Trophoblast cell (in vitro differentiated cells and primary cell): ENCODE data around the gene ZNF700.
"Not testable (repeated sequence)": the region's sequence is repeated elsewhere in the genome, so short reads cannot be mapped to it uniquely, and the experiment has no call there.

ENCODE experiments used
- DNase-seq, 2 donors: peaks; one replicate each; pipeline ENCODE4 v3.0.0-alpha.2; 2016
- H2AFZ ChIP-seq: 2 replicates; pipeline ENCODE4 v1.6.1; 2013; ENCODE audit warnings: low read length, moderate library complexity, mild to moderate bottlenecking; ENCODE audit not compliant: insufficient read depth, poor library complexity
- H2AK5ac ChIP-seq: 2 replicates; pipeline ENCODE4 v1.6.1; 2013; ENCODE audit warnings: mild to moderate bottlenecking, low read length
- H2BK120ac ChIP-seq: 2 replicates; pipeline ENCODE4 v1.6.1; 2013; ENCODE audit warnings: low read length, mild to moderate bottlenecking, moderate library complexity; ENCODE audit not compliant: insufficient read depth, poor library complexity
- H2BK12ac ChIP-seq: 2 replicates; pipeline ENCODE4 v1.6.1; 2013; ENCODE audit warnings: mild to moderate bottlenecking, low read length, moderate library complexity
- H2BK5ac ChIP-seq: 2 replicates; pipeline ENCODE4 v1.6.1; 2013; ENCODE audit warnings: low read length, low read depth, moderate library complexity, mild to moderate bottlenecking; ENCODE audit not compliant: poor library complexity
- H3K14ac ChIP-seq: 2 replicates; pipeline ENCODE4 v1.6.1; 2013; ENCODE audit warnings: mild to moderate bottlenecking, low read length
- H3K18ac ChIP-seq: 2 replicates; pipeline ENCODE4 v1.6.1; 2013; ENCODE audit warnings: mild to moderate bottlenecking, low read length
- H3K23ac ChIP-seq: 2 replicates; pipeline ENCODE4 v1.6.1; 2013; ENCODE audit warnings: low read length
- H3K27ac ChIP-seq: 2 replicates; pipeline ENCODE4 v1.5.1; 2013; ENCODE audit warnings: low read depth, mild to moderate bottlenecking, inconsistent platforms, low read length, moderate library complexity
- H3K27me3 ChIP-seq: 2 replicates; pipeline ENCODE4 v1.6.1; 2013; ENCODE audit warnings: inconsistent platforms, mild to moderate bottlenecking, low read length, moderate library complexity; ENCODE audit not compliant: insufficient read depth
- H3K36me3 ChIP-seq, 2 experiments: 1 replicate in 1 of 2; 2 replicates in 1 of 2; pipeline ENCODE4 v1.6.1; 2013; ENCODE audit warnings: low read length in 2 of 2, mild to moderate bottlenecking in 2 of 2, moderate library complexity in 1 of 2; ENCODE audit not compliant: insufficient read depth in 2 of 2, control insufficient read depth in 1 of 2
- H3K4ac ChIP-seq: 2 replicates; pipeline ENCODE4 v1.6.1; 2013; ENCODE audit warnings: low read depth, mild to moderate bottlenecking, low read length, moderate library complexity
- H3K4me1 ChIP-seq, 2 experiments: 1 replicate in 1 of 2; 2 replicates in 1 of 2; pipeline ENCODE4 v1.6.1; 2013; ENCODE audit warnings: low read length in 2 of 2, mild to moderate bottlenecking in 2 of 2, moderate library complexity in 1 of 2; ENCODE audit not compliant: insufficient read depth in 2 of 2, control insufficient read depth in 1 of 2
- H3K4me2 ChIP-seq: 2 replicates; pipeline ENCODE4 v1.6.1; 2013; ENCODE audit warnings: inconsistent platforms, mild to moderate bottlenecking, low read length, moderate library complexity
- H3K4me3 ChIP-seq: 2 replicates; pipeline ENCODE4 v1.5.1; 2013; ENCODE audit warnings: mild to moderate bottlenecking, low read depth, low read length, inconsistent platforms
- H3K79me1 ChIP-seq: one replicate; pipeline ENCODE4 v1.6.1; 2013; ENCODE audit warnings: low read length
- H3K79me2 ChIP-seq: 2 replicates; pipeline ENCODE4 v1.6.1; 2013; ENCODE audit warnings: low read length, mild to moderate bottlenecking; ENCODE audit not compliant: control insufficient read depth, insufficient read depth, poor library complexity
- H3K9ac ChIP-seq: 2 replicates; pipeline ENCODE4 v1.6.1; 2013; ENCODE audit warnings: mild to moderate bottlenecking, low read length
- H3K9me3 ChIP-seq: 2 replicates; pipeline ENCODE4 v1.6.1; 2013; ENCODE audit warnings: low read depth, mild to moderate bottlenecking, control low read depth, inconsistent platforms, low read length; ENCODE audit not compliant: insufficient read depth
- H4K12ac ChIP-seq: 2 replicates; pipeline ENCODE4 v1.6.1; 2013; ENCODE audit warnings: low read depth, mild to moderate bottlenecking, low read length, moderate library complexity
- H4K8ac ChIP-seq: 2 replicates; pipeline ENCODE4 v1.6.1; 2013; ENCODE audit warnings: low read depth, mild to moderate bottlenecking, low read length, moderate library complexity
- H4K91ac ChIP-seq: one replicate; pipeline ENCODE4 v1.6.1; 2013; ENCODE audit warnings: low read depth, mild to moderate bottlenecking, low read length, moderate library complexity
- WGBS: extraction: QIAGEN DNeasy Blood & Tissue Kit; methylation state at CpG from one replicate; pipeline ENCODE4 v1.1.7; 2013; ENCODE audit warnings: missing lambda C conversion rate; ENCODE audit not compliant: insufficient read length, insufficient coverage; ENCODE audit errors: extremely low coverage; 5-methylcytosine and 5-hydroxymethylcytosine counted together

The ZNF700 gene

DNA sequence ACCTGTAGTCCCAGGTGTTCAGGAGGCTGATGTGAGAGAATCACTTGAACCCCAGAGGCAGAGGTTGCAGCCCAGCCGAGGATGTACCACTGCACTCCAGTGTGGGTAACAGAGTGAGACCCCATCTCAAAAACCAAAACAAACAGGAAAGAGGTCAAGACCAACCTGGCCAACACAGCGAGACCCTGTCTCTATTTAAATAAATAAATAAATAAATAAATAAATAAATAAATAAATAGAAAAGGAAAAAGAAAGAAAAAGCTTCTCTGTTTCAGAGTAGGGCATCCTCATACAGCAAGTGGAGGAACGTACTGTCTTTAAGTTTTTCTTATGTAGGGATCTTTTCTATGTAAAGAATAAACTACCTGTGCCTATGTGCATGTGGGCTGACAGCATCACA lies 2.3 kb downstream of the ZNF700 start:
- H2AFZ ChIP-seq = no peak overlapping the region
- H2BK12ac ChIP-seq = no peak overlapping the region
- H3K14ac ChIP-seq = no peak overlapping the region
- no peaks in the 10 kb centered on the region for H3K27me3 ChIP-seq
- H3K9ac ChIP-seq = no peak overlapping the region
- peaks cover 0 to 7% of the 10 kb centered on the region in 2 experiments for H3K4me1 ChIP-seq
- no peak for DNase-seq
- H4K8ac ChIP-seq = no peak overlapping the region
- H3K4me3 ChIP-seq = no peak overlapping the region
- no peak overlapping the region for H3K4ac ChIP-seq
- H4K12ac ChIP-seq = no peak overlapping the region
- no peak overlapping the region for H3K4me2 ChIP-seq
- no CpG with 5 or more reads among the region's 3 CpGs for WGBS
- no peak overlapping the region for H2BK5ac ChIP-seq
- H2BK120ac ChIP-seq = no peak overlapping the region
- no peak overlapping the region for H4K91ac ChIP-seq
- H3K79me1 ChIP-seq = peaks cover 6% of the 10 kb centered on the region
- no peak overlapping the region for H3K27ac ChIP-seq
- H2AK5ac ChIP-seq = no peak overlapping the region
- no peak overlapping the region for H3K23ac ChIP-seq
- peaks cover 0 to 6% of the 10 kb centered on the region in 2 experiments for H3K36me3 ChIP-seq
- H3K18ac ChIP-seq = no peak overlapping the region
- H3K79me2 ChIP-seq = peaks cover 5% of the 10 kb centered on the region
- H3K9me3 ChIP-seq = no peaks in the 10 kb centered on the region

DNA sequence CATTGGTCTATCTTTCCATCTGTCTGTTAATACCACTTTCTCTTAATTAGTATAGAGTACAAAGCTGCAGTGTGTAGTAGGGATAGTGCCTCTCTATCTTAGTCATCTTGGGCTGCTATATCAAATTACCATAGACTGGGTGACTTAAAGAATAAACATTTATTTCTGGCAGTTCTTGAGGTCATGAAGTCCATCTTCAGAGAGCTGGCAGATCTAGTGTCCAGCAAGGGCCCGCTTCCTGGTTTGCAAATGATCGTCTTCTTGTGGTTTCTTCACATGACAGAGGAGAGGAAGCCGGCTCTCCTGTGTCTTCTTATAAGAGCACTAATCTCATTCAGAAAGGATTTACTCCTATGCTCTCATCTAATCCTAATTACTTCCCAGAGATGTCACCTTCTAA lies 6.1 kb downstream of the ZNF700 start:
- Histone ChIP-seq H2AK5ac (no peak overlapping the region), H3K79me2 (no peaks in the 10 kb centered on the region), H3K79me1 (no peaks in the 10 kb centered on the region), H3K27me3 (no peaks in the 10 kb centered on the region), H3K27ac (no peak overlapping the region), H3K9ac (no peak overlapping the region), H4K12ac (no peak overlapping the region), H3K4me3 (no peak overlapping the region), H3K4ac (no peak overlapping the region), H3K14ac (no peak overlapping the region), H4K8ac (no peak overlapping the region), H3K23ac (no peak overlapping the region), H3K36me3 (peaks cover 0 to 14% of the 10 kb centered on the region in 2 experiments), H2BK12ac (no peak overlapping the region), H3K4me1 (no peaks in the 10 kb centered on the region), H2AFZ (no peak overlapping the region), H3K4me2 (no peak overlapping the region), H3K18ac (no peak overlapping the region), H4K91ac (no peak overlapping the region), H2BK120ac (no peak overlapping the region), H2BK5ac (no peak overlapping the region), H3K9me3 (no peaks in the 10 kb centered on the region)
- no peak for DNase-seq
- WGBS = no CpG with 5 or more reads among the region's 3 CpGs

DNA sequence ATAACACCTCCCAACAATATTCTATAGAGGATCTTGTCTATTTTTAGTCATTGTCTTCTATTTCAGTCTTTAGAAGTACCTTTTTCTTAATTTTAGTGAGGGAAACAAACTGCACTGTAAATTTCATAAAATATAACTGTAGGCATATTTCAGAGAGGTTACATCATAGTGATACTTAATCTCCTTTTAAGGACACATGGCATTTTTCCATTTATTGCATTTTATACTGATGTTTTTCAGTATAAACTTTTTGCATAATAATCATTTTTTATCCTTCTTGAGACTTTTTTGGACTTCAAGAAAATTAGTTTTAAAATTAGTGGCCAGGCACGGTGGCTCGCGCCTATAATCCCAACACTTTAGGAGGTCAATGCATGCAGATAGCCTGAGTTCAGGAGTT lies 6.6 kb downstream of the ZNF700 start:
- Histone ChIP-seq H3K36me3 (peaks cover 0 to 14% of the 10 kb centered on the region in 2 experiments), H4K8ac (no peak overlapping the region), H3K27ac (no peak overlapping the region), H3K79me1 (no peaks in the 10 kb centered on the region), H3K4me2 (no peak overlapping the region), H2BK12ac (no peak overlapping the region), H2BK120ac (no peak overlapping the region), H4K91ac (no peak overlapping the region), H2BK5ac (no peak overlapping the region), H3K79me2 (no peaks in the 10 kb centered on the region), H2AK5ac (no peak overlapping the region), H3K27me3 (no peaks in the 10 kb centered on the region), H3K4me3 (no peak overlapping the region), H3K9ac (no peak overlapping the region), H3K18ac (no peak overlapping the region), H3K14ac (no peak overlapping the region), H3K23ac (no peak overlapping the region), H3K4me1 (no peaks in the 10 kb centered on the region), H2AFZ (no peak overlapping the region), H3K9me3 (no peaks in the 10 kb centered on the region), H4K12ac (no peak overlapping the region), H3K4ac (no peak overlapping the region)
- WGBS = no CpG with 5 or more reads among the region's 3 CpGs
- no peak for DNase-seq

- H3K4me1 ChIP-seq, H2BK12ac ChIP-seq, H2BK120ac ChIP-seq, H2AK5ac ChIP-seq, H3K27me3 ChIP-seq, H3K27ac ChIP-seq, H3K9me3 ChIP-seq, H2BK5ac ChIP-seq, H3K23ac ChIP-seq, DNase-seq, H3K4ac ChIP-seq, H4K8ac ChIP-seq, H4K12ac ChIP-seq, H3K4me2 ChIP-seq, H4K91ac ChIP-seq, H3K79me1 ChIP-seq, H3K9ac ChIP-seq, H3K18ac ChIP-seq, H3K4me3 ChIP-seq, H2AFZ ChIP-seq, H3K14ac ChIP-seq, H3K79me2 ChIP-seq: not testable (repeated sequence)
- H3K36me3 ChIP-seq = peaks cover 2 to 17% of the 10 kb centered on the region in 2 experiments
- WGBS = no CpG with 5 or more reads among the region's 3 CpGs
Measured at GRCh38 chr19:11935829-11936228, 10.9 kb downstream of the ZNF700 start.
